AG10803 (cell line): Measurements from ENCODE around the gene GATA3.
"Not testable (repeated sequence)": the region's sequence is repeated elsewhere in the genome, so short reads cannot be mapped to it uniquely, and the experiment has no call there.

Experiments used
- DNase-seq: peaks from one replicate; pipeline ENCODE4 v3.0.0; 2010; ENCODE audit warnings: low read depth
- H3K4me3 ChIP-seq: 2 replicates; pipeline ENCODE4 v1.5.1; 2011; ENCODE audit warnings: mild to moderate bottlenecking, low read length, control low read depth
- CTCF ChIP-seq: conservative IDR thresholded peaks from 2 replicates; pipeline ENCODE4 v1.5.1; 2011; ENCODE audit warnings: mild to moderate bottlenecking, low read length, control low read depth, inconsistent platforms

Gene GATA3

DNA sequence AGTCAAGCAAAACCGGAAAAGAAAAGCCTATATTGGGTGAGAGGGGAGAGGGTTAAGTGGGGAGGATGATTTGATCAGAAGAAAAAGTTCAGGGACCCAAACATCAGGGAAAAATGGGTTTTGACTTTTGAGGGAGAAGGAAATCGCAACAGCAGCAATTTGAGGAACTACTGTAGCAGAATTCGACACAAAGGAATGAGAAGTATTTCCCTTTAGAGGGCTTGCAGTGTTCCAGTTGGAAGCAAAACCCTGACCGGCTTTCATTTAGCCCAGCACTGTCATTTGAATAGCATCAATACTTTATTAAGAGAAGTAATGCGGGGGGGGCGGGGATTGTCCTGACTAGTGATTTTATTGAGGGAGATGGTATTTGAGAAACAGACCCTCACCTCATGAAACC is 37.2 kb upstream of the GATA3 start:
- TF ChIP-seq CTCF: no peak
- no peak overlapping the region for H3K4me3 ChIP-seq
- peak; percentile 34 for DNase-seq

GRCh38 chr10:8023321-8023720 is 31.2 kb upstream of the GATA3 start:
- TF ChIP-seq CTCF: no peak
- H3K4me3 ChIP-seq: no peak overlapping the region
- no peak for DNase-seq

GRCh38 chr10:8023851-8024250 is 30.6 kb upstream of the GATA3 start:
- H3K4me3 ChIP-seq: no peak overlapping the region
- TF ChIP-seq CTCF: no peak
- DNase-seq: no peak

- DNase-seq: no peak
- TF ChIP-seq CTCF: no peak
- peak overlapping the region; percentile 20 for H3K4me3 ChIP-seq
Observed at GRCh38 chr10:8026349-8027259, 27.9 kb upstream of the GATA3 start.

DNA sequence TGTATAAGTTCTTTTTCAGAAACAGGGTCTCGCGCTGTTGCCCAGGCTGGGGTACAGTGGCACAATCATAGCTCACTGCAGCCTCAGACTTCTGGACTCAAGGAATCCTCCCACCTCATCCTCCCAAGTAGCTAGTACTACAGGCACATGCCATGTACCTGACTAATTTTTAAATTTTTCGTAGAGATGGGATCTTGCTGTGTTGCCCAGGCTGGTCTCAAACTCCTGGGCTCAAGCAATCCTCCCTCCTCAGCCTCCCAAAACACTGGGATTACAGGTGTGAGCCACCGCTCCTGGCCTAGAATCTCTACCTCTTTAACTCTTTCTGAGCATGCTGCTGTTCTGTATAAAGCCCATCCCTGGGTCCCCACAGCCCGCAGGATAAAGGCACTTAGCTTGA is 23.3 kb upstream of the GATA3 start:
- DNase-seq, H3K4me3 ChIP-seq: not testable (repeated sequence)

- H3K4me3 ChIP-seq: no peak overlapping the region
- no peak for TF ChIP-seq CTCF
Observed at GRCh38 chr10:8032558-8032957, 21.9 kb upstream of the GATA3 start.

GRCh38 chr10:8033812-8034465 is 20.5 kb upstream of the GATA3 start:
- no peak for DNase-seq
- H3K4me3 ChIP-seq: no peak overlapping the region
- TF ChIP-seq CTCF: no peak

More at GRCh38 chr10:8032558-8032957, 21.9 kb upstream of the GATA3 start:
- no peak for DNase-seq
